Activated CD4-positive, alpha-beta memory T cell treated with anti-CD3 and anti-CD28 coated beads, Interleukin-2, amount 10 ng/mL, durations not matched to agents 7 days and 5 days (primary cell): ENCODE data around the gene PCDHB11. TPM values are rescaled to one million over a fixed set of nuclear protein-coding genes. Genes with fewer than 3 reads are reported as not detected.
"Not testable (repeated sequence)": the region's sequence is repeated elsewhere in the genome, so short reads cannot be mapped to it uniquely, and the experiment has no call there.

Source experiments
- CTCF ChIA-PET: fragments of 350-600 bp; sonication (Branson Sonifier 250); formaldehyde crosslinking; loops from one replicate; lab custom pipeline; 2021; ENCODE audit warnings: antibody characterized with exemption, inconsistent platforms; lab: Charles Lee
- POLR2A ChIA-PET: fragments of 350-600 bp; sonication (Branson Sonifier 250); formaldehyde crosslinking; loops from one replicate; lab custom pipeline; 2021; ENCODE audit warnings: antibody characterized with exemption; lab: Charles Lee
- DNase-seq: peaks from one replicate; pipeline ENCODE4 v3.0.0-alpha.2; 2020
- H3K27ac Mint-ChIP-seq: one replicate; pipeline ENCODE4 v1.8.0; 2021; ENCODE audit warnings: mild to moderate bottlenecking, mixed read lengths
- H3K27me3 Mint-ChIP-seq: one replicate; pipeline ENCODE4 v1.8.0; 2021; ENCODE audit warnings: mixed read lengths
- H3K36me3 Mint-ChIP-seq: one replicate; pipeline ENCODE4 v1.8.0; 2021; ENCODE audit warnings: low read depth, mixed read lengths
- H3K4me1 Mint-ChIP-seq: one replicate; pipeline ENCODE4 v1.8.0; 2021; ENCODE audit warnings: mixed read lengths
- H3K4me3 Mint-ChIP-seq: one replicate; pipeline ENCODE4 v1.8.0; 2021; ENCODE audit warnings: mild to moderate bottlenecking, mixed read lengths
- H3K9me3 Mint-ChIP-seq: one replicate; pipeline ENCODE4 v1.8.0; 2021; ENCODE audit warnings: mixed read lengths
- total RNA-seq, 2 experiments: library from RNA; stranded (reverse); gene quantifications; one replicate each; pipeline ENCODE4 v1.2.3, GENCODE V29; 2021

The PCDHB11 gene
- total RNA-seq, 2 experiments from 2014 or later: not detected

- Mint-ChIP-seq H3K9me3 (peaks cover 19% of the 10 kb centered on the region), H3K36me3 (peaks cover 8% of the 10 kb centered on the region), H3K27me3 (peaks cover 11% of the 10 kb centered on the region), H3K4me3 (no peak overlapping the region), H3K4me1 (no peaks in the 10 kb centered on the region), H3K27ac (no peak overlapping the region)
- ChIA-PET CTCF (interaction anchor here (1.7 kb wide), 1 partner anchor 323 kb away, joined by 3 read pairs; no protein-coding TSS in a partner anchor), POLR2A (no interaction called here)
- DNase-seq: no peak
Observed at GRCh38 chr5:141234109-141234667, 34.8 kb downstream of the PCDHB11 start.

GRCh38 chr5:141235922-141236321, 36.5 kb downstream of the PCDHB11 start:
- POLR2A ChIA-PET, H3K4me1 Mint-ChIP-seq, H3K4me3 Mint-ChIP-seq, CTCF ChIA-PET, H3K27ac Mint-ChIP-seq, DNase-seq: not testable (repeated sequence)
- peaks cover 13% of the 10 kb centered on the region for H3K27me3 Mint-ChIP-seq
- peaks cover 26% of the 10 kb centered on the region for H3K9me3 Mint-ChIP-seq
- H3K36me3 Mint-ChIP-seq: peaks cover 10% of the 10 kb centered on the region

GRCh38 chr5:141236516-141237313, 37.3 kb downstream of the PCDHB11 start:
- Mint-ChIP-seq H3K27ac (no peak overlapping the region), H3K27me3 (peaks cover 13% of the 10 kb centered on the region), H3K9me3 (peaks cover 28% of the 10 kb centered on the region), H3K4me1 (no peaks in the 10 kb centered on the region), H3K4me3 (no peak overlapping the region), H3K36me3 (peaks cover 11% of the 10 kb centered on the region)
- CTCF ChIA-PET: no interaction called here
- POLR2A ChIA-PET: no interaction called here
- DNase-seq: no peak

DNA sequence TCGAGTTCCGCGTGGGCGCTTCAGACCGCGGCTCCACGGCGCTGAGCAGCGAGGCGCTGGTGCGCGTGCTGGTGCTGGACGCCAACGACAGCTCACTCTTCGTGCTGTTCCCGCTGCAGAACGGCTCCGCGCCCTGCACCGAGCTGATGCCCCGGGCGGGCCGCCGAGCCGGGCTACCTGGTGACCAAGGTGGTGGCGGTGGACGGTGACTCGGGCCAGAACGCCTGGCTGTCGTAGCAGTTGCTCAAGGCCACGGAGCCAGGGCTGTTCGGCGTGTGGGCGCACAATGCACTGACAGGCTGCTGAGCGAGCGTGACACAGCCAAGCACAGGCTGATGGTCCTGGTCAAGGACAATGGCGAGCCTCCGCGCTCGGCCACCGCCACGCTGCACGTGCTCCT, 42.1 kb downstream of the PCDHB11 start:
- Mint-ChIP-seq H3K4me3 (no peak overlapping the region), H3K36me3 (peaks cover 5% of the 10 kb centered on the region), H3K9me3 (peaks cover 44% of the 10 kb centered on the region), H3K27ac (no peak overlapping the region), H3K27me3 (peaks cover 6% of the 10 kb centered on the region), H3K4me1 (no peaks in the 10 kb centered on the region)
- CTCF ChIA-PET: no interaction called here
- POLR2A ChIA-PET: no interaction called here
- no peak for DNase-seq

- Mint-ChIP-seq H3K4me1 (no peaks in the 10 kb centered on the region), H3K4me3 (no peak within 1 kb of the TSS), H3K36me3 (peaks cover 3% of the 10 kb centered on the region), H3K27me3 (peaks cover 4% of the 10 kb centered on the region), H3K9me3 (peaks cover 55% of the 10 kb centered on the region), H3K27ac (no peak within 1 kb of the TSS)
- POLR2A ChIA-PET: no interaction called here
- CTCF ChIA-PET: interaction anchor here (0.6 to 1.4 kb wide), 2 partner anchors 268 to 489 kb away, joined by 3 read pairs; no protein-coding TSS in a partner anchor
- no peak for DNase-seq
Observed at GRCh38 chr5:141245250-141245717, 45.9 kb downstream of the PCDHB11 start, which contains the start of gene PCDHB15. TSS of gene PCDHB15 (plus strand) at chr5:141245395. CDS start at chr5:141245579, 184 bp downstream.

DNA sequence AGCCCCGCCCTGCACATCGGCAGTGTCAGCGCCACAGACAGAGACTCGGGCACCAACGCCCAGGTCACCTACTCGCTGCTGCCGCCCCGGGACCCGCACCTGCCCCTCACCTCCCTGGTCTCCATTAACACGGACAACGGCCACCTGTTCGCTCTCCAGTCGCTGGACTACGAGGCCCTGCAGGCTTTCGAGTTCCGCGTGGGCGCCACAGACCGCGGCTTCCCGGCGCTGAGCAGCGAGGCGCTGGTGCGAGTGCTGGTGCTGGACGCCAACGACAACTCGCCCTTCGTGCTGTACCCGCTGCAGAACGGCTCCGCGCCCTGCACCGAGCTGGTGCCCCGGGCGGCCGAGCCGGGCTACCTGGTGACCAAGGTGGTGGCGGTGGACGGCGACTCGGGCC, 47.5 kb downstream of the PCDHB11 start:
- H3K27ac Mint-ChIP-seq, H3K36me3 Mint-ChIP-seq, DNase-seq, H3K4me1 Mint-ChIP-seq, POLR2A ChIA-PET, H3K27me3 Mint-ChIP-seq, H3K4me3 Mint-ChIP-seq, CTCF ChIA-PET: not testable (repeated sequence)
- H3K9me3 Mint-ChIP-seq: peaks cover 50% of the 10 kb centered on the region

DNA sequence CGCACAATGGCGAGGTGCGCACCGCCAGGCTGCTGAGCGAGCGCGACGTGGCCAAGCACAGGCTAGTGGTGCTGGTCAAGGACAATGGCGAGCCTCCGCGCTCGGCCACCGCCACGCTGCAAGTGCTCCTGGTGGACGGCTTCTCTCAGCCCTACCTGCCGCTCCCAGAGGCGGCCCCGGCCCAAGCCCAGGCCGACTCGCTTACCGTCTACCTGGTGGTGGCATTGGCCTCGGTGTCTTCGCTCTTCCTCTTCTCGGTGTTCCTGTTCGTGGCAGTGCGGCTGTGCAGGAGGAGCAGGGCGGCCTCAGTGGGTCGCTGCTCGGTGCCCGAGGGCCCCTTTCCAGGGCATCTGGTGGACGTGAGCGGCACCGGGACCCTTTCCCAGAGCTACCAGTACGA, 48.0 kb downstream of the PCDHB11 start:
- POLR2A ChIA-PET, H3K27ac Mint-ChIP-seq, H3K4me3 Mint-ChIP-seq, H3K36me3 Mint-ChIP-seq, H3K4me1 Mint-ChIP-seq, CTCF ChIA-PET, H3K27me3 Mint-ChIP-seq, DNase-seq: not testable (repeated sequence)
- H3K9me3 Mint-ChIP-seq: peaks cover 47% of the 10 kb centered on the region

- ChIA-PET POLR2A (interaction anchor here (0.6 kb wide), 1 partner anchor 92 kb away, joined by 3 read pairs; no protein-coding TSS in a partner anchor), CTCF (no interaction called here)
- peaks cover 50% of the 10 kb centered on the region for H3K9me3 Mint-ChIP-seq
- peaks cover 2% of the 10 kb centered on the region for H3K36me3 Mint-ChIP-seq
- no peaks in the 10 kb centered on the region for H3K4me1 Mint-ChIP-seq
- no peak for DNase-seq
- no peaks in the 10 kb centered on the region for H3K27me3 Mint-ChIP-seq
- H3K4me3 Mint-ChIP-seq: no peak overlapping the region
- H3K27ac Mint-ChIP-seq: no peak overlapping the region
Observed at GRCh38 chr5:141250576-141250975, 51.1 kb downstream of the PCDHB11 start.

Other genes starting within 250 kb of the PCDHB11 start
- not detected for gene PCDHAC2, start 233.2 kb upstream of the PCDHB11 start, total RNA-seq
- gene PCDHB1, start 148.3 kb upstream of the PCDHB11 start, total RNA-seq: not detected
- under 1 TPM in 1 of 2 experiments, not detected in 1; 0.20 TPM for gene PCDHB2, start 105.0 kb upstream of the PCDHB11 start, total RNA-seq
- gene PCDHB3, start 99.2 kb upstream of the PCDHB11 start, total RNA-seq: not detected
- not detected for gene PCDHB4, start 77.8 kb upstream of the PCDHB11 start, total RNA-seq
- not detected for gene PCDHB5, start 64.4 kb upstream of the PCDHB11 start, total RNA-seq
- gene PCDHB6, start 49.6 kb upstream of the PCDHB11 start, total RNA-seq: not detected
- not detected for gene PCDHB7, start 27.0 kb upstream of the PCDHB11 start, total RNA-seq
- not detected for gene PCDHB8, start 21.8 kb upstream of the PCDHB11 start, total RNA-seq
- not detected for gene PCDHB16, start 17.2 kb upstream of the PCDHB11 start, total RNA-seq
- gene PCDHB9, start 12.5 kb upstream of the PCDHB11 start, total RNA-seq: not detected
- gene PCDHB10, start 7.3 kb upstream of the PCDHB11 start, total RNA-seq: not detected
- not detected for gene PCDHB12, start 9.1 kb downstream of the PCDHB11 start, total RNA-seq
- gene PCDHB13, start 14.3 kb downstream of the PCDHB11 start, total RNA-seq: not detected
- gene PCDHB14, start 23.7 kb downstream of the PCDHB11 start, total RNA-seq: not detected
- not detected for gene PCDHB15, start 45.8 kb downstream of the PCDHB11 start, total RNA-seq
- gene SLC25A2, start 104.4 kb downstream of the PCDHB11 start, total RNA-seq: under 1 TPM; 0.38 to 0.50 TPM
- gene TAF7, start 121.2 kb downstream of the PCDHB11 start, total RNA-seq: 10 to 100 TPM; 74.3 to 75.1 TPM
- under 1 TPM in 1 of 2 experiments, not detected in 1; 0.05 TPM for gene PCDHGA1, start 130.9 kb downstream of the PCDHB11 start, total RNA-seq
- gene PCDHGA2, start 139.1 kb downstream of the PCDHB11 start, total RNA-seq: under 1 TPM in 1 of 2 experiments, not detected in 1; 0.05 TPM
- gene PCDHGA3, start 144.2 kb downstream of the PCDHB11 start, total RNA-seq: not detected
- gene PCDHGB1, start 150.5 kb downstream of the PCDHB11 start, total RNA-seq: under 1 TPM in 1 of 2 experiments, not detected in 1; 0.13 TPM
- gene PCDHGA4, start 155.4 kb downstream of the PCDHB11 start, total RNA-seq: under 1 TPM; 0.08 to 0.10 TPM
- gene PCDHGB2, start 160.4 kb downstream of the PCDHB11 start, total RNA-seq: under 1 TPM; 0.18 to 0.23 TPM
- gene PCDHGA5, start 164.5 kb downstream of the PCDHB11 start, total RNA-seq: not detected
- under 1 TPM; 0.10 to 0.25 TPM for gene PCDHGB3, start 170.6 kb downstream of the PCDHB11 start, total RNA-seq
- under 1 TPM; 0.10 TPM for gene PCDHGA6, start 174.3 kb downstream of the PCDHB11 start, total RNA-seq
- under 1 TPM in 1 of 2 experiments, not detected in 1; 0.08 TPM for gene PCDHGA7, start 183.1 kb downstream of the PCDHB11 start, total RNA-seq
- gene PCDHGB4, start 188.1 kb downstream of the PCDHB11 start, total RNA-seq: not detected
- gene PCDHGA8, start 193.0 kb downstream of the PCDHB11 start, total RNA-seq: not detected
- not detected for gene PCDHGB5, start 198.3 kb downstream of the PCDHB11 start, total RNA-seq
- not detected for gene PCDHGA9, start 203.2 kb downstream of the PCDHB11 start, total RNA-seq
- not detected for gene PCDHGB6, start 208.4 kb downstream of the PCDHB11 start, total RNA-seq
- under 1 TPM in 1 of 2 experiments, not detected in 1; 0.05 TPM for gene PCDHGA10, start 213.4 kb downstream of the PCDHB11 start, total RNA-seq
- under 1 TPM in 1 of 2 experiments, not detected in 1; 0.08 TPM for gene PCDHGB7, start 218.1 kb downstream of the PCDHB11 start, total RNA-seq
- not detected for gene PCDHGA11, start 221.4 kb downstream of the PCDHB11 start, total RNA-seq
- gene PCDHGA12, start 230.9 kb downstream of the PCDHB11 start, total RNA-seq: not detected